Gastroesophageal sphincter (tissue), 3 donors: ENCODE results near the gene RGS14.

Experiments
- EP300 ChIP-seq: sonication (generic); formaldehyde crosslinking; IDR thresholded peaks from one replicate; pipeline ENCODE4 v1.6.1; 2017; ENCODE audit warnings: antibody characterized with exemption, mild to moderate bottlenecking
- POLR2A ChIP-seq, 2 donors: fragments of 450-650 bp; IDR thresholded peaks; one replicate each; pipeline ENCODE4 v1.6.1; 2017; ENCODE audit warnings: antibody characterized with exemption in 2 of 2, mild to moderate bottlenecking in 2 of 2, moderate library complexity in 1 of 2
- POLR2AphosphoS5 ChIP-seq: sonication (generic); formaldehyde crosslinking; IDR thresholded peaks from one replicate; pipeline ENCODE4 v1.6.1; 2017; ENCODE audit warnings: antibody characterized with exemption
- TF ChIP-seq, protein P1 (sequence below), 4 experiments: fragments of 200-600 bp in 2 of 4; fragments of 450-650 bp in 2 of 4; sonication (generic) in 1 of 4; IDR thresholded peaks; one replicate each; pipeline ENCODE4 v1.5.1; 2017 to 2019; ENCODE audit warnings: antibody characterized with exemption in 4 of 4, mild to moderate bottlenecking in 2 of 4, moderate library complexity in 2 of 4

DNA sequence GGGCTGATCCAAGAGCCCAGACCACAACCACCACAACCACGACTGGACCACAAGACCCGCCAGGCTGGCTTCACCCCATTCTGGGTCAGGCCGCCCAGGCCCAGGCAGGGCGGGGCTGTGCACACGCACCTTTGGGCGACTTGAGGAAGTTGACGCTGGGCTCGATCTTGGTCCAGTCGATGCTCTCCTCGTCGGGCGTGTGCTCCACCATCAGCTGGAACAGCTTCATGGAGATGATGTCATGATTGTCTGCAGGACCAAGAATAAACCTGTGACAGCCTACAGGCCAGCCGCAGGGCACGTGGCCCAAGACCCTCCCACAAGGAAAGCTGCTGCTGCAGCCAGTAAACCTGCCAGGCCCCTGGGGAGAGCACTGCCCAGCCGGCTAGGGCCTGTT, 23.6 kb upstream of the RGS14 start:
- TF ChIP-seq POLR2A (IDR thresholded peaks at IDR 0.05) (no peak), POLR2AphosphoS5 (no peak), EP300 (no peak)
- TF ChIP-seq, protein P1, sequence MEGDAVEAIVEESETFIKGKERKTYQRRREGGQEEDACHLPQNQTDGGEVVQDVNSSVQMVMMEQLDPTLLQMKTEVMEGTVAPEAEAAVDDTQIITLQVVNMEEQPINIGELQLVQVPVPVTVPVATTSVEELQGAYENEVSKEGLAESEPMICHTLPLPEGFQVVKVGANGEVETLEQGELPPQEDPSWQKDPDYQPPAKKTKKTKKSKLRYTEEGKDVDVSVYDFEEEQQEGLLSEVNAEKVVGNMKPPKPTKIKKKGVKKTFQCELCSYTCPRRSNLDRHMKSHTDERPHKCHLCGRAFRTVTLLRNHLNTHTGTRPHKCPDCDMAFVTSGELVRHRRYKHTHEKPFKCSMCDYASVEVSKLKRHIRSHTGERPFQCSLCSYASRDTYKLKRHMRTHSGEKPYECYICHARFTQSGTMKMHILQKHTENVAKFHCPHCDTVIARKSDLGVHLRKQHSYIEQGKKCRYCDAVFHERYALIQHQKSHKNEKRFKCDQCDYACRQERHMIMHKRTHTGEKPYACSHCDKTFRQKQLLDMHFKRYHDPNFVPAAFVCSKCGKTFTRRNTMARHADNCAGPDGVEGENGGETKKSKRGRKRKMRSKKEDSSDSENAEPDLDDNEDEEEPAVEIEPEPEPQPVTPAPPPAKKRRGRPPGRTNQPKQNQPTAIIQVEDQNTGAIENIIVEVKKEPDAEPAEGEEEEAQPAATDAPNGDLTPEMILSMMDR (IDR thresholded peaks at IDR 0.05), result no peak
